Measurements from ENCODE around the gene UQCC2.

DNA sequence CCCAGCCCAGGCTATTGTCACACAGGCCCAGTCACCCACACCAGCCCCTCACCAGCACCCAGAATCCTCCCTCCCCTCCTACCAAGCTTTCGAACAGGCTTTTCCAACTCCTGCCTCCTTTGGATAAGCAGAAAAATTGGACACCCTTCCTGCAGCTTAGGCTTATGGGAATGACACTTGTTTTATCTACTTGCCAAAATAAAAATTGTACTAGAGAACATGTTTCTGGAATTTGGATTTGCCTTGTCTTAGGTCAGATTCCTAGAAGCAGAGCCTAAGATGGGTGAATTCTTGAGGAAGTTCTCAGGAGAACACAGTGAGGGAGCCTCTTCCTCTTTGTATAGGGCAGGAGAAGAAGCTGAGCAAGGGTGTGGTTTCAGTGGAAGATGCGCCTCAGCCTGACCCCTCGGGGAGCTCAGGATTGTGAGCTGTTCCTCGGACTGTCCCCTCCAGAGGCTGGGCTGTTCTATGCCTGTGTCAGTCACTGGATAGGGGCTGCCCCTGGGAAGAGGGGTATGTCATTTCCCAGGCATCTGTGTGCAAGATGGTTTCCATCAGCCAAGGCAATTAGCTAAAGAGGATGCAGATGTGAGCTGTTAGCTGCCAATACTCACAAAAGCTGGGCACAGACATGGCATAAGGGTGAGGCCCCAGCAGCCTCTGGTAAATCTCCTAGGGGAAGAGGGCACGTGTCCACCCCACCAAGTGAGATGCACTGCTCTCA is 56.5 kb downstream of the UQCC2 start:
- TF ChIP-seq, protein P1, sequence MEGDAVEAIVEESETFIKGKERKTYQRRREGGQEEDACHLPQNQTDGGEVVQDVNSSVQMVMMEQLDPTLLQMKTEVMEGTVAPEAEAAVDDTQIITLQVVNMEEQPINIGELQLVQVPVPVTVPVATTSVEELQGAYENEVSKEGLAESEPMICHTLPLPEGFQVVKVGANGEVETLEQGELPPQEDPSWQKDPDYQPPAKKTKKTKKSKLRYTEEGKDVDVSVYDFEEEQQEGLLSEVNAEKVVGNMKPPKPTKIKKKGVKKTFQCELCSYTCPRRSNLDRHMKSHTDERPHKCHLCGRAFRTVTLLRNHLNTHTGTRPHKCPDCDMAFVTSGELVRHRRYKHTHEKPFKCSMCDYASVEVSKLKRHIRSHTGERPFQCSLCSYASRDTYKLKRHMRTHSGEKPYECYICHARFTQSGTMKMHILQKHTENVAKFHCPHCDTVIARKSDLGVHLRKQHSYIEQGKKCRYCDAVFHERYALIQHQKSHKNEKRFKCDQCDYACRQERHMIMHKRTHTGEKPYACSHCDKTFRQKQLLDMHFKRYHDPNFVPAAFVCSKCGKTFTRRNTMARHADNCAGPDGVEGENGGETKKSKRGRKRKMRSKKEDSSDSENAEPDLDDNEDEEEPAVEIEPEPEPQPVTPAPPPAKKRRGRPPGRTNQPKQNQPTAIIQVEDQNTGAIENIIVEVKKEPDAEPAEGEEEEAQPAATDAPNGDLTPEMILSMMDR (IDR thresholded peaks at IDR 0.05; ENCODE audit: control extremely low read depth in 1 of 3, insufficient read depth in 1 of 3, low read depth in 1 of 3, low read length in 3 of 3), result no peak
- TF ChIP-seq TAF1 (IDR thresholded peaks at IDR 0.05; ENCODE audit: low read depth, low read length) (no peak), EZH2 (IDR thresholded peaks at IDR 0.05; ENCODE audit: low read depth, low read length, severe bottlenecking) (no peak), JUND (IDR thresholded peaks at IDR 0.05; ENCODE audit: low read length) (no peak), EP300 (IDR thresholded peaks at IDR 0.05; ENCODE audit: borderline replicate concordance in 1 of 2, low read depth in 2 of 2, low read length in 2 of 2) (no peak), POLR2A (IDR thresholded peaks at IDR 0.05; ENCODE audit: control extremely low read depth in 1 of 2, low read depth in 2 of 2, low read length in 2 of 2) (no peak), SP1 (IDR thresholded peaks at IDR 0.05; ENCODE audit: low read depth, low read length) (no peak), CBX5 (IDR thresholded peaks at IDR 0.05; ENCODE audit: low read depth, low read length) (no peak), SIX5 (IDR thresholded peaks at IDR 0.05; ENCODE audit: low read depth, low read length) (no peak), KDM5A (IDR thresholded peaks at IDR 0.05; ENCODE audit: low read length) (no peak)
- TF ChIP-seq, protein P2, sequence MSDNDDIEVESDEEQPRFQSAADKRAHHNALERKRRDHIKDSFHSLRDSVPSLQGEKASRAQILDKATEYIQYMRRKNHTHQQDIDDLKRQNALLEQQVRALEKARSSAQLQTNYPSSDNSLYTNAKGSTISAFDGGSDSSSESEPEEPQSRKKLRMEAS (IDR thresholded peaks at IDR 0.05), result no peak
